K562 (cell line): ENCODE measurements around the gene NPIPB2. TPM values are rescaled to one million over a fixed set of nuclear protein-coding genes. Genes with fewer than 3 reads are reported as not detected.
"Not testable (repeated sequence)": the region's sequence is repeated elsewhere in the genome, so short reads cannot be mapped to it uniquely, and the experiment has no call there.

Experiments
- ATAC-seq: fragments of 200-7000 bp; cut with Tn5 transposase; 3 replicates; pipeline ENCODE4 v1.9.1; 2020; ENCODE audit warnings: moderate library complexity
- BruUV-seq: library from RNA; stranded (reverse); fragments of 400-500 nt; replicated peaks from 2 replicates; lab custom pipeline; 2021; lab: Mats Ljungman, UMichigan
- CTCF ChIA-PET: fragments of 300-600 bp; formaldehyde crosslinking; extraction: SDS; loops from one replicate; lab custom pipeline; 2021; ENCODE audit warnings: low intra/inter-chr PET ratio; lab: Yijun Ruan, JAX
- POLR2A ChIA-PET: fragments of 300-600, 350-650 bp; sonication (Branson Sonifier 250); formaldehyde crosslinking; extraction: SDS; loops from one replicate; lab custom pipeline; 2021; ENCODE audit warnings: antibody characterized with exemption, inconsistent platforms; lab: Yijun Ruan, JAX
- DNase-seq, 4 experiments: peaks; one replicate each; pipeline versions ENCODE4 v3.0.0 to v3.0.0-alpha.2; 2011 to 2018; ENCODE audit warnings: low spot score in 3 of 4, mixed read lengths in 3 of 4; ENCODE audit errors: extremely low read depth in 1 of 4
- FAIRE-seq: peaks from 2 replicates; lab custom pipeline; 2011; peaks lifted over from hg19 to GRCh38; lab: Jason Lieb, UNC
- H2AFZ ChIP-seq: 2 replicates; pipeline ENCODE4 v1.6.0; 2011; ENCODE audit warnings: low read depth, low read length, control low read depth, inconsistent platforms
- H3K27ac ChIP-seq: fragments of 200-600 bp; 3 replicates; pipeline ENCODE4 v1.8.0; 2011; ENCODE audit warnings: low read depth, mild to moderate bottlenecking, control low read depth, inconsistent platforms, low read length, moderate library complexity, mixed read lengths; ENCODE audit errors: extremely low read depth
- H3K27me3 ChIP-seq, 2 experiments: fragments of 300-600 bp in 1 of 2; 2 replicates in 1 of 2; 3 replicates in 1 of 2; pipeline versions ENCODE4 v1.6.0 to v1.8.0; 2011; ENCODE audit warnings: inconsistent platforms in 2 of 2, low read length in 2 of 2, mild to moderate bottlenecking in 1 of 2, mixed read lengths in 1 of 2, moderate library complexity in 1 of 2; ENCODE audit not compliant: control insufficient read depth in 2 of 2, insufficient read depth in 2 of 2
- H3K36me3 ChIP-seq: fragments of 300-600 bp; 3 replicates; pipeline ENCODE4 v1.8.0; 2011; ENCODE audit warnings: mild to moderate bottlenecking, low read length, inconsistent platforms; ENCODE audit not compliant: control insufficient read depth, insufficient read depth
- H3K4me1 ChIP-seq, 2 experiments: fragments of 200-600 bp in 1 of 2; replicated peaks in 1 of 2; 2 replicates in 1 of 2; 3 replicates in 1 of 2; pipeline versions ENCODE4 v1.5.1 to v1.8.0; 2011; ENCODE audit warnings: inconsistent platforms in 2 of 2, low read length in 2 of 2, mild to moderate bottlenecking in 1 of 2, mixed read lengths in 1 of 2, moderate library complexity in 1 of 2; ENCODE audit not compliant: control insufficient read depth in 2 of 2, insufficient read depth in 2 of 2
- H3K4me2 ChIP-seq: 2 replicates; pipeline ENCODE4 v1.6.1; 2011; ENCODE audit warnings: low read length, control low read depth, inconsistent platforms, mixed read lengths; ENCODE audit not compliant: insufficient read depth
- H3K4me3 ChIP-seq: fragments of 200-600 bp; sonication (generic), shearing (Covaris generic); 2 replicates; pipeline ENCODE4 v1.5.1; 2016; ENCODE audit warnings: control low read depth, inconsistent platforms
- H3K79me2 ChIP-seq: fragments of 200-600 bp; 3 replicates; pipeline ENCODE4 v1.8.0; 2011; ENCODE audit warnings: low read length, inconsistent platforms; ENCODE audit not compliant: control insufficient read depth, insufficient read depth
- H3K9ac ChIP-seq, 2 experiments: 2 replicates each; pipeline versions ENCODE4 v1.6.0 to v1.6.1; 2011; ENCODE audit warnings: low read depth in 2 of 2, low read length in 2 of 2, control low read depth in 1 of 2, inconsistent platforms in 1 of 2, mild to moderate bottlenecking in 1 of 2, mixed read lengths in 1 of 2; ENCODE audit not compliant: insufficient read depth in 1 of 2
- H3K9me1 ChIP-seq: one replicate; pipeline ENCODE4 v1.6.0; 2011; ENCODE audit warnings: inconsistent platforms, mild to moderate bottlenecking, low read length, moderate library complexity; ENCODE audit not compliant: control insufficient read depth, insufficient read depth
- H3K9me3 ChIP-seq: replicated peaks from 2 replicates; pipeline ENCODE4 v1.5.1; 2011; ENCODE audit warnings: low read depth, low read length, inconsistent platforms; ENCODE audit not compliant: control insufficient read depth, insufficient read depth
- H4K20me1 ChIP-seq: replicated peaks from 2 replicates; pipeline ENCODE4 v1.6.1; 2011; ENCODE audit warnings: low read length, inconsistent platforms, mixed read lengths; ENCODE audit not compliant: control insufficient read depth, insufficient read depth
- CBFA2T3 ChIP-seq: fragments of 450-650 bp; IDR thresholded peaks from 2 replicates; pipeline ENCODE4 v1.6.1; 2017
- CTBP1 ChIP-seq: fragments of 450-650 bp; IDR thresholded peaks from 2 replicates; pipeline ENCODE4 v1.6.1; 2016; ENCODE audit warnings: borderline replicate concordance
- DPF2 ChIP-seq: fragments of 450-650 bp; IDR thresholded peaks from 2 replicates; pipeline ENCODE4 v1.6.1; 2016
- KLF1 ChIP-seq: fragments of 450-650 bp; IDR thresholded peaks from 2 replicates; pipeline ENCODE4 v1.6.1; 2016; ENCODE audit warnings: missing genetic modification characterization, missing compliant biosample characterization
- MTA3 ChIP-seq: fragments of 450-650 bp; formaldehyde crosslinking; IDR thresholded peaks from 2 replicates; pipeline ENCODE4 v1.6.1; 2017; ENCODE audit warnings: mild to moderate bottlenecking, borderline replicate concordance
- NRF1 ChIP-seq, 2 experiments: fragments of 450-650 bp; IDR thresholded peaks in 1 of 2; conservative IDR thresholded peaks in 1 of 2; 2 replicates each; pipeline ENCODE4 v1.6.1; 2014; ENCODE audit warnings: mild to moderate bottlenecking in 2 of 2
- SMAD4 ChIP-seq: fragments of 250-450 bp; sonication (Bioruptor Pico); conservative IDR thresholded peaks from 2 replicates; pipeline ENCODE4 v1.8.0; 2021; ENCODE audit warnings: inconsistent platforms, mild to moderate bottlenecking, moderate library complexity
- SMARCA4 ChIP-seq: fragments of 450-650 bp; IDR thresholded peaks from 2 replicates; pipeline ENCODE4 v1.6.1; 2016
- WGBS: fragments of 100-300 bp; shearing (Covaris generic); methylation state at CpG from one replicate; pipeline ENCODE4 v1.1.6; 2016; ENCODE audit warnings: low coverage, mixed read lengths; ENCODE audit not compliant: insufficient coverage; ENCODE audit errors: missing lambda C conversion rate; 5-methylcytosine and 5-hydroxymethylcytosine counted together
- in situ Hi-C: fragments of 300-500 bp; cut with MboI; formaldehyde crosslinking; loops from 4 replicates; pipeline ENCODE4 v1.15.0; 2018; ENCODE audit warnings: inconsistent platforms, mixed read lengths
- intact Hi-C: fragments of 100-400 bp; cut with micrococcal nuclease; formaldehyde crosslinking; loops from 2 replicates; pipeline ENCODE4 v1.14.2; 2022
- polyA plus RNA-seq, 8 experiments: library from polyadenylated mRNA; depleted of rRNA in 4 of 8; stranded (reverse) in 5 of 8; unstranded in 3 of 8; fragments of >200 nt; fragmentation: Nextera tagmentation in 2 of 8; fragmentation: Illumina TruSeq in 1 of 8; extraction: Ambion mirVana in 2 of 8; extraction: Trizol in 1 of 8; gene quantifications; 2 replicates each; pipeline versions ENCODE4 v1.2.1 to v1.2.3, GENCODE V29; 2011 to 2014; ENCODE audit warnings: inconsistent platforms in 1 of 8, missing spikeins in 1 of 8
- total RNA-seq, 7 experiments: library from RNA; depleted of rRNA in 6 of 7; stranded (reverse); fragments of >200 nt in 6 of 7; fragmentation: Illumina TruSeq in 2 of 7; extraction: Trizol in 2 of 7; gene quantifications; 2 replicates each; pipeline versions ENCODE4 v1.2.1 to v1.2.3, GENCODE V29; 2011 to 2021; ENCODE audit warnings: low replicate concordance in 1 of 7

Gene NPIPB2
- total and polyA plus RNA-seq, 9 of the 15 experiments (the other 6 are each of a cell fraction or from before 2014, with no cell fraction given), result 0.21 to 2.9 (median 1.6) TPM; not detected in 1

GRCh38 chr16:11927350-11927749 is 14.5 kb downstream of the NPIPB2 start:
- DNase-seq, result peak in 1 of 4 experiments; percentile 50
- FAIRE-seq, H3K79me2 ChIP-seq, H3K4me3 ChIP-seq, H3K9me1 ChIP-seq, intact Hi-C loops, BruUV-seq, H3K4me2 ChIP-seq, H3K4me1 ChIP-seq, H3K9me3 ChIP-seq, H4K20me1 ChIP-seq, H3K9ac ChIP-seq, H3K36me3 ChIP-seq, H3K27me3 ChIP-seq, CTCF ChIA-PET, H3K27ac ChIP-seq, in situ Hi-C loops: not testable (repeated sequence)
- ATAC-seq, result peak; percentile 61
- H2AFZ ChIP-seq, result 0 out of 2 replicates have a peak overlapping the region, but pooled peaks have one; percentile 44
- WGBS, result 10% methylated on average over 11 of the region's 13 CpGs
- POLR2A ChIA-PET, result interaction anchor here (1.0 kb wide), 1 partner anchor 11 kb away, joined by 4 read pairs; the partner anchor contains the start of gene GSPT1
- peak; percentile 58; the same call in 1 of the 2 replicates for TF ChIP-seq CTBP1
- 0 out of 4 replicates have a peak, but pooled peaks of 1 of the 2 experiments have one; percentile 22 for TF ChIP-seq NRF1 (conservative IDR thresholded peaks at IDR 0.05 in 1 of 2, IDR thresholded peaks at IDR 0.05 in 1 of 2)
- TF ChIP-seq SMAD4 (CRISPR knock-in tag), result 0 out of 2 replicates have a peak, but pooled peaks have one; percentile 17
- TF ChIP-seq DPF2, result 0 out of 2 replicates have a peak, but pooled peaks have one; percentile 40
- peak; percentile 87 for TF ChIP-seq KLF1
- peak; percentile 25; the same call in 1 of the 2 replicates for TF ChIP-seq SMARCA4
- TF ChIP-seq MTA3, result peak; percentile 36; the same call in 1 of the 2 replicates
- peak; percentile 42; the same call in 1 of the 2 replicates for TF ChIP-seq CBFA2T3
- TF ChIP-seq, all 486 proteins: peak for 8; not testable (repeated sequence) for 478
